DND-41 (cell line): ENCODE measurements around the gene PCDHGB6.
"Not testable (repeated sequence)": the region's sequence is repeated elsewhere in the genome, so short reads cannot be mapped to it uniquely, and the experiment has no call there.

Source experiments
- ATAC-seq: fragments of 200-7000 bp; cut with Tn5 transposase; 3 replicates; pipeline ENCODE4 v1.9.1; 2021; ENCODE audit warnings: low read depth; ENCODE audit not compliant: insufficient read depth
- DNase-seq: peaks from one replicate; pipeline ENCODE4 v3.0.0-alpha.2; 2020
- H2AFZ ChIP-seq: 2 replicates; pipeline ENCODE4 v1.6.0; 2012; ENCODE audit warnings: low read depth, low read length
- H3K27ac ChIP-seq: 2 replicates; pipeline ENCODE4 v1.5.1; 2012; ENCODE audit warnings: low read length, inconsistent platforms
- H3K27me3 ChIP-seq: fragments of 200-600 bp; sonication (generic); 2 replicates; pipeline ENCODE4 v1.6.0; 2012; ENCODE audit warnings: low read length, mild to moderate bottlenecking, inconsistent platforms; ENCODE audit not compliant: insufficient read depth, poor library complexity
- H3K36me3 ChIP-seq: 2 replicates; pipeline ENCODE4 v1.5.1; 2012; ENCODE audit warnings: low read length, inconsistent platforms; ENCODE audit not compliant: insufficient read depth
- H3K4me1 ChIP-seq: 2 replicates; pipeline ENCODE4 v1.5.1; 2012; ENCODE audit warnings: mild to moderate bottlenecking, low read length; ENCODE audit not compliant: insufficient read depth
- H3K4me2 ChIP-seq: 2 replicates; pipeline ENCODE4 v1.6.0; 2012; ENCODE audit warnings: mild to moderate bottlenecking, moderate library complexity, low read length, inconsistent platforms; ENCODE audit not compliant: insufficient read depth
- H3K4me3 ChIP-seq, 2 experiments: fragments of 200-600 bp in 1 of 2; shearing (Covaris generic) in 1 of 2; 2 replicates each; pipeline ENCODE4 v1.5.1; 2012 to 2016; ENCODE audit warnings: inconsistent platforms in 2 of 2, low read length in 2 of 2, mild to moderate bottlenecking in 2 of 2, low read depth in 1 of 2, moderate library complexity in 1 of 2
- H3K79me2 ChIP-seq: 2 replicates; pipeline ENCODE4 v1.6.0; 2012; ENCODE audit warnings: low read length, inconsistent platforms; ENCODE audit not compliant: insufficient read depth
- H3K9ac ChIP-seq: 2 replicates; pipeline ENCODE4 v1.6.0; 2012; ENCODE audit warnings: low read depth, mild to moderate bottlenecking, inconsistent platforms, low read length, moderate library complexity
- H3K9me3 ChIP-seq: 2 replicates; pipeline ENCODE4 v1.5.1; 2012; ENCODE audit warnings: low read length, moderate library complexity, mild to moderate bottlenecking, inconsistent platforms; ENCODE audit not compliant: insufficient read depth, severe bottlenecking
- H4K20me1 ChIP-seq: 2 replicates; pipeline ENCODE4 v1.6.0; 2012; ENCODE audit warnings: low read length; ENCODE audit not compliant: insufficient read depth
- CTCF ChIP-seq: IDR thresholded peaks from 2 replicates; pipeline ENCODE4 v1.5.1; 2012; ENCODE audit warnings: borderline replicate concordance, low read length, moderate library complexity, mild to moderate bottlenecking; ENCODE audit not compliant: poor library complexity, severe bottlenecking; ENCODE audit errors: extremely low read depth
- EZH2 ChIP-seq: IDR thresholded peaks from 3 replicates; pipeline ENCODE4 v1.6.1; 2012; ENCODE audit warnings: borderline replicate concordance, low read depth, mild to moderate bottlenecking, moderate library complexity, low read length, inconsistent platforms; ENCODE audit not compliant: severe bottlenecking

The PCDHGB6 gene

GRCh38 chr5:141384471-141385267 is 23.2 kb upstream of the PCDHGB6 start:
- H3K4me3 ChIP-seq = no peak overlapping the region
- no peaks in the 10 kb centered on the region for H3K79me2 ChIP-seq
- H4K20me1 ChIP-seq = no peaks in the 10 kb centered on the region
- H3K27ac ChIP-seq = no peak overlapping the region
- no peaks in the 10 kb centered on the region for H3K36me3 ChIP-seq
- DNase-seq (no peak), ATAC-seq (no peak)
- no peaks in the 10 kb centered on the region for H3K4me1 ChIP-seq
- H3K27me3 ChIP-seq = no peaks in the 10 kb centered on the region
- TF ChIP-seq EZH2 = no peak
- TF ChIP-seq CTCF = no peak
- no peak overlapping the region for H3K4me2 ChIP-seq
- no peaks in the 10 kb centered on the region for H3K9me3 ChIP-seq
- H2AFZ ChIP-seq = no peak overlapping the region
- no peak overlapping the region for H3K9ac ChIP-seq

GRCh38 chr5:141387557-141388311 is 20.1 kb upstream of the PCDHGB6 start, which contains the start of gene PCDHGB4:
TSS of gene PCDHGB4 (plus strand) at chr5:141387698. CDS start at chr5:141387885, 187 bp downstream.
- not testable (repeated sequence) for H2AFZ ChIP-seq, H3K4me2 ChIP-seq

DNA sequence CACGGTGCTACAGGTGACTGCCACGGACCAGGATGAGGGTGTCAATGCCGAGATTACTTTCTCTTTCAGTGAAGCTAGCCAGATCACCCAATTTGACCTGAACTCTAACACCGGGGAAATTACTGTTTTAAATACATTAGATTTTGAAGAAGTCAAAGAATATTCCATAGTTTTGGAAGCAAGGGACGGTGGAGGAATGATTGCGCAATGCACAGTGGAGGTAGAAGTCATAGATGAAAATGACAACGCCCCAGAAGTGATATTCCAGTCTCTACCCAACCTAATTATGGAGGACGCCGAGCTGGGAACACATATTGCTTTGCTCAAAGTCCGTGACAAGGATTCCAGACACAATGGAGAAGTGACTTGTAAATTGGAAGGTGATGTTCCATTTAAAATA is 19.2 kb upstream of the PCDHGB6 start:
- no peaks in the 10 kb centered on the region for H3K27me3 ChIP-seq
- DNase-seq (no peak), ATAC-seq (no peak)
- H4K20me1 ChIP-seq = no peaks in the 10 kb centered on the region
- H2AFZ ChIP-seq = no peak overlapping the region
- H3K4me2 ChIP-seq = no peak overlapping the region
- H3K36me3 ChIP-seq = no peaks in the 10 kb centered on the region
- no peak overlapping the region for H3K4me3 ChIP-seq
- H3K9me3 ChIP-seq = no peaks in the 10 kb centered on the region
- TF ChIP-seq EZH2 (no peak), CTCF (no peak)
- no peaks in the 10 kb centered on the region for H3K79me2 ChIP-seq
- H3K27ac ChIP-seq = no peak overlapping the region
- no peak overlapping the region for H3K9ac ChIP-seq
- no peaks in the 10 kb centered on the region for H3K4me1 ChIP-seq

More at GRCh38 chr5:141387557-141388311, 20.1 kb upstream of the PCDHGB6 start, which contains the start of gene PCDHGB4:
- not testable (repeated sequence) for H3K27me3 ChIP-seq, DNase-seq, H3K4me1 ChIP-seq, H3K4me3 ChIP-seq, ATAC-seq, H3K36me3 ChIP-seq, H3K27ac ChIP-seq, H3K9ac ChIP-seq, H3K79me2 ChIP-seq, H4K20me1 ChIP-seq, H3K9me3 ChIP-seq
